Activated CD4-positive, alpha-beta memory T cell treated with anti-CD3 and anti-CD28 coated beads for 36 hours (primary cell): ENCODE measurements around the gene DDX46. TPM values are rescaled to one million over a fixed set of nuclear protein-coding genes. Genes with fewer than 3 reads are reported as not detected.
"Not testable (repeated sequence)": the region's sequence is repeated elsewhere in the genome, so short reads cannot be mapped to it uniquely, and the experiment has no call there.

Source experiments
- CTCF ChIA-PET: fragments of 350-600 bp; sonication (Branson Sonifier 250); formaldehyde crosslinking; loops from one replicate; lab custom pipeline; 2021; ENCODE audit warnings: antibody characterized with exemption, inconsistent platforms; lab: Charles Lee
- POLR2A ChIA-PET: fragments of 350-600 bp; sonication (Branson Sonifier 250); formaldehyde crosslinking; loops from one replicate; lab custom pipeline; 2021; ENCODE audit warnings: antibody characterized with exemption; lab: Charles Lee
- DNase-seq: peaks from one replicate; pipeline ENCODE4 v3.0.0-alpha.2; 2020
- H3K27ac Mint-ChIP-seq: one replicate; pipeline ENCODE4 v1.8.0; 2021; ENCODE audit warnings: mixed read lengths
- H3K27me3 Mint-ChIP-seq: one replicate; pipeline ENCODE4 v1.8.0; 2021; ENCODE audit warnings: mixed read lengths
- H3K36me3 Mint-ChIP-seq: one replicate; pipeline ENCODE4 v1.8.0; 2021; ENCODE audit warnings: mixed read lengths
- H3K4me1 Mint-ChIP-seq: one replicate; pipeline ENCODE4 v1.8.0; 2021; ENCODE audit warnings: low read depth, mixed read lengths
- H3K4me3 Mint-ChIP-seq: one replicate; pipeline ENCODE4 v1.8.0; 2021; ENCODE audit warnings: mild to moderate bottlenecking, mixed read lengths
- H3K9me3 Mint-ChIP-seq: one replicate; pipeline ENCODE4 v1.8.0; 2021; ENCODE audit warnings: mixed read lengths
- intact Hi-C: fragments of 100-400 bp; cut with micrococcal nuclease; formaldehyde crosslinking; loops from one replicate; pipeline ENCODE4 v1.15.1; 2023
- total RNA-seq, 2 experiments: library from RNA; stranded (reverse); gene quantifications; one replicate each; pipeline ENCODE4 v1.2.3, GENCODE V29; 2021

The DDX46 gene
- total RNA-seq, 2 experiments from 2014 or later = 67.4 to 68.0 TPM

DNA sequence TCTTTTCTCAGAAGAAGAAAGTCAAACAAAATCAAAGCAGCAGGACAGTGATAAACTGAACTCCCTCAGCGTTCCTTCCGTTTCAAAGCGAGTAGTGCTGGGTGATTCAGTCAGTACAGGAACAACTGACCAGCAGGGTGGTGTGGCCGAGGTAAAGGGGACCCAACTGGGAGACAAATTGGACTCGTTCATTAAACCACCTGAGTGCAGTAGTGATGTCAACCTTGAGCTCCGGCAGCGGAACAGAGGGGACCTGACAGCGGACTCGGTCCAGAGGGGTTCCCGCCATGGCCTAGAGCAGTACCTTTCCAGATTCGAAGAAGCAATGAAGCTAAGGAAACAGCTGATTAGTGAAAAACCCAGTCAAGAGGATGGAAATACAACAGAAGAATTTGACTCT lies 17.5 kb upstream of the DDX46 start:
- intact Hi-C loops = no loop called here
- ChIA-PET POLR2A (no interaction called here), CTCF (interaction anchor here (2.0 to 4.0 kb wide), 4 partner anchors 9 to 164 kb away, joined by 8 to 36 read pairs (median 15); partner anchors contain the start of genes DDX46 and PCBD2)
- Mint-ChIP-seq H3K27ac (no peak overlapping the region), H3K4me3 (no peak overlapping the region), H3K36me3 (peaks cover 5% of the 10 kb centered on the region), H3K9me3 (no peaks in the 10 kb centered on the region), H3K27me3 (no peaks in the 10 kb centered on the region), H3K4me1 (peaks cover 26% of the 10 kb centered on the region)
- DNase-seq = no peak

DNA sequence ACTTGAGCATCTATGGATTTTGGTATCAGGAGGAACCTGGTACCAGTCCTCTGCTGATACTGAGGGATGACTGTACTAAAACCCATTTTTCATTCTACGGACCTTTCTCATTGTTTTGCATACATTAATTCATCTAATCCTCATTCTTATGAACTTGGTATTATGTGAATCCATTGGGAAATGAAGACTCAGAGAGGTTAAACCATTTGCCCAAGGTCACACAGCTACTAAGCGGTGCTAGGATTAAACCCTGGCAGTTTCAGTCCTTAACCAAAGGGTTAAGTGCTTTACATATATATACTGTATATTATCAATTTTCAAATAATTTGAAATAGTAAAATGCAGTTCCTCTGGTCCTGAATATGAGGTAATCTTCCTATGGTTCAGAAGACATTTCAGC lies 16.4 kb upstream of the DDX46 start:
- ChIA-PET CTCF (interaction anchor here (0.8 to 4.0 kb wide), 2 partner anchors 15 to 164 kb away, joined by 4 to 36 read pairs; partner anchors contain the start of gene DDX46), POLR2A (interaction anchor here (0.6 kb wide), 1 partner anchor 14 kb away, joined by 4 read pairs; no protein-coding TSS in a partner anchor)
- Mint-ChIP-seq H3K27ac (no peak overlapping the region), H3K9me3 (no peaks in the 10 kb centered on the region), H3K27me3 (no peaks in the 10 kb centered on the region), H3K4me3 (no peak overlapping the region), H3K36me3 (peaks cover 5% of the 10 kb centered on the region), H3K4me1 (peaks cover 26% of the 10 kb centered on the region)
- intact Hi-C loops = no loop called here
- DNase-seq = no peak

DNA sequence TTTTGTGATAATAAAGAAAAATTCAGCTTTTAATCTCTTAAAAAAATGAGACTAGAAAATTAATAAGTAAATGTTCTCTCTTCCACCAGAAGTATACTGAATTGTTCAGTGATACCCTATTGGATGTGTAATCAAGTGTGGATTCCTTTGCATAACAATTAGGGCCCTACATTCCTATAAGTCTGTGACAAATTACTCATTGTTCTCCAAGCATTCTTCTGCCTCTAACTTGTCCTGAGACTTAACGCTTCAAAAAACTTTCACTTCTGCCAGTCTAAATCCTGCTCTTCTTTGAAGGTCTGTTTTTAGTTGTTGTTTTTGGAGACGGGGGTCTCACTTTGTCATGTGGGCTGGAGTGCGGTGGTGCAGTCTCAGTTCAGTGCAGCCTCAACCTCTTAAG lies 9.2 kb upstream of the DDX46 start:
- no peaks in the 10 kb centered on the region for H3K27me3 Mint-ChIP-seq
- ChIA-PET POLR2A (no interaction called here), CTCF (interaction anchor here (2.9 kb wide), 1 partner anchor 10 kb away, joined by 19 read pairs; the partner anchor contains the start of gene CAMLG)
- H3K27ac Mint-ChIP-seq = no peak overlapping the region
- H3K4me3 Mint-ChIP-seq = no peak overlapping the region
- H3K4me1 Mint-ChIP-seq = no peaks in the 10 kb centered on the region
- intact Hi-C loops = no loop called here
- no peaks in the 10 kb centered on the region for H3K9me3 Mint-ChIP-seq
- DNase-seq = no peak
- peaks cover 6% of the 10 kb centered on the region for H3K36me3 Mint-ChIP-seq

DNA sequence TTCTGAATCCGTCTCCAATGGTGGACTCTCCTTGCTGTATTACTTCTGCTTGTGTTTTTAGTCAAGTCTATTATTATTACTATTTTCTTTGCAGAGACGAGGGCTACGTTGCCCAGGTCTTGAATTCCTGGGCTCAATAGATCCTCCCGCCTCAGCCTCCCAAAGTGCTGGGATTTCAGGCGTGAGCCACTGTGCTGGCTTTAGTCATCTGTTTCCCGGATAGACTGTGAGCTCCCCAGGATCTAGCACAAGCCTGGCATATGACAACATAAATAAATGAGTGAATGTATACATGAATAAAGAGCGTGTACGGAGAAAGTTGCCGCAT lies 439 bp upstream of the DDX46 start:
- Mint-ChIP-seq H3K36me3 (no peaks in the 10 kb centered on the region), H3K4me1 (peaks cover 33% of the 10 kb centered on the region), H3K4me3 (peak overlapping the region; percentile 100), H3K27ac (peak overlapping the region; percentile 87), H3K27me3 (no peaks in the 10 kb centered on the region), H3K9me3 (no peaks in the 10 kb centered on the region)
- DNase-seq = no peak
- intact Hi-C loops = loop anchor here (1.0 kb wide), 5 partner anchors 20 to 581 kb away; partner anchors contain the start of genes C5orf24, CAMLG, PCBD2 and TXNDC15
- ChIA-PET POLR2A (interaction anchor here (0.8 to 2.7 kb wide), 10 partner anchors 19 to 386 kb away, joined by 3 to 27 read pairs (median 3); partner anchors contain the start of genes C5orf24, CAMLG, PCBD2 and SEC24A), CTCF (interaction anchor here (0.9 to 3.5 kb wide), 10 partner anchors 17 to 171 kb away, joined by 3 to 36 read pairs (median 4); partner anchors contain the start of genes C5orf24, CAMLG and PCBD2)

DNA sequence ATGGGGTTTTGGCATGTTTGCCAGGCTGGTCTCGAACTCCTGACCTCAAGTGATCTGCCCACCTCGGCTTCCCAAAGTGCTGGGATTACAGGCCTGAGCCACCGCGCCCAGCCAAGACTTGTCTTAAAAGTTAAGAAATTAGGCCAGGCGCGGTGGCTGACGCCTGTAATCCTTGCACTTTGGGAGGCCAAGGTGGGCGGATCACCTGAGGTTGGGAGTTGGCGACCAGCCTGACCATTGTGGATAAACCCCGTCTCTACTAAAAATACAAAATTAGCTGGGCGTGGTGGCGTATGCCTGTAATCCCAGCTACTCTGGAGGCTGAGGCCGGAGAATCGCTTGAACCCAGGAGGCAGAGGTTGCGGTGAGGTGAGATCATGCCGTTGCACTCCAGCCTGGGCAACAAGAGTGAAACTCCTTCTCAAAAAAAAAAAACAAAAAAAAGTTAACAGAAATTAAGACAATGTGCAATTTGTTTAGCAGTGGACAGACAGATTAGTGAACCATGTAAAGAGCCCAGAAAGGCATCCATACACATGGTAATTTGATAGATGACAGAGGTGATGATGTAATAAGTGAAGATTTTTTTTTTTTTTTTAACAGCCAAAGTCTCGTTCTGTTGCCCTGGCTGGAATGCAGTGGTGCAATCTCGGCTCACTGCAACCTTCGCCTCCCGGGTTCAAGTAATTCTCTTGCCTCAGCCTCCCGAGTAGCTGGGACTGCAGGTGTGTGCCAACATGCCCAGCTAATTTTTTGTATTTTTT lies 9.1 kb downstream of the DDX46 start:
- DNase-seq, CTCF ChIA-PET, H3K4me1 Mint-ChIP-seq, intact Hi-C loops, H3K27me3 Mint-ChIP-seq, H3K4me3 Mint-ChIP-seq, H3K9me3 Mint-ChIP-seq, H3K27ac Mint-ChIP-seq: not testable (repeated sequence)
- POLR2A ChIA-PET = interaction anchor here (0.7 kb wide), 1 partner anchor 144 kb away, joined by 4 read pairs; no protein-coding TSS in a partner anchor
- peaks cover 25% of the 10 kb centered on the region for H3K36me3 Mint-ChIP-seq

DNA sequence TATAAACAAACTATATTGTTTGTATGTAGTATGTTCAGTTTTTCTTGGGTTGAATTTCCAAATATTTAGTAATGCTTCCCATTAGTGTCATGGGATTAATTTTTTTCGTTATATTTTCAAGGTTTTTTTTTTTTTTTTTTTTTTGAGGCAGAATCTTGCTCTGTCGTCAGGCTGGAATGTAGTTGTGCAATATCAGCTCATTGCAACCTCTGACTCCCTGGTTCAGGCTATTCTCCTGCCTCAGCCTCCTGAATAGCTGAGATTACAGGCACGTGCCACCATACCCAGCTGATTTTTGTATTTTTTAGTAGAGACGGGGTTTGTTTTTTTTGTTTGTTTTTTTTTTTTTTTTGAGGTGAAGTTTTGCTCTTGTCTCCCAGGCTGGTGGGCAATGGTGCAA lies 10.6 kb downstream of the DDX46 start:
- Mint-ChIP-seq H3K9me3 (no peaks in the 10 kb centered on the region), H3K36me3 (peaks cover 30% of the 10 kb centered on the region), H3K27me3 (no peaks in the 10 kb centered on the region), H3K4me3 (no peak overlapping the region), H3K4me1 (no peaks in the 10 kb centered on the region), H3K27ac (no peak overlapping the region)
- ChIA-PET POLR2A (no interaction called here), CTCF (no interaction called here)
- no peak for DNase-seq
- intact Hi-C loops = no loop called here

DNA sequence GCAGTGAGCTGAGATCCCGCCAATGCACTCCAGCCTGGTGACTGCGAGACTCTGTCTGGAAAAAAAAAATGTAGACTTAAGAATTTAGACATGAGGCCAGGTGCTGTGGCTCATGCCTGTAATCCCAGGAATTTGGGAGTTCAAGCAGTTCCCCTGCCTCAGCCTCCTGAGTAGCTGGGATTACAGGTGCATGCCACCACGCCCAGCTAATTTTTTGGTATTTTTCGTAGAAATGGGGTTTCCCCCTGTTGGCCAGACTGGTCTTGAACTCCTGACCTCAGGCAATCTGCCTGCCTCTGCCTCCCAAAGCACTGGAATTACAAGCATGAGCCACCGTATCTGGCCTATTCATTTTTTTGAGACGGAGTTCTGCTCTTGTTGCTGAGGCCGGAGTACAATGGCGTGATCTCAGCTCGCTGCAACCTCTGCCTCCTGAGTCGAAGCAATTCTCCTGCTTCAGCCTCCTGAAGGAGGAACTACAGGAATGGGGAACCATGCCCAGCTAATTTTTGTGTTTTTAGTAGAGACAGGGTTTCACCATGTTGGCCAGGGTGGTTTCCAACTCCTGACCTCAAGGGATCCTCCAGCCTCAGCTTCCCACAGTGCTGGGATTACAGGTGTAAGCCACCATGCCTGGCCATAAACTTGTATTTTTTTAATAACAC lies 14.0 kb downstream of the DDX46 start:
- POLR2A ChIA-PET = interaction anchor here (0.6 kb wide), 1 partner anchor 453 kb away, joined by 3 read pairs; no protein-coding TSS in a partner anchor

DNA sequence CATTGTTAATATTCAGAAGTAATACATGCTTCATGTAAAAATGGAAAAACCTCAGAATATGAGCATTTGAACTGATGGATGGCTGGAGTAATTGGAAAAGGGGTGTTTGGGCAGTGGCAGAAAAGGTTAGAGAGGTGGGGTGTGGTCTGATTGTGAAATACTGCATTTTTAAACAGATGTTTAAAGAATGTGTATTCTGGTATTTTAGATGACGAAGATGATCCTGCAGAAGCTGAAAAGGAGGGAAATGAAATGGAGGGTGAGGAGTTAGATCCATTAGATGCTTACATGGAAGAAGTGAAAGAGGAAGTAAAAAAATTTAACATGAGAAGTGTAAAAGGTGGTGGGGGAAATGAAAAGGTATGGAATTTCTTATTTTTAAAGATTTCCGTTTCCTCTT lies 18.8 kb downstream of the DDX46 start:
- no peaks in the 10 kb centered on the region for H3K4me1 Mint-ChIP-seq
- no peak overlapping the region for H3K4me3 Mint-ChIP-seq
- CTCF ChIA-PET = no interaction called here
- peaks cover 40% of the 10 kb centered on the region for H3K36me3 Mint-ChIP-seq
- POLR2A ChIA-PET = no interaction called here
- no peaks in the 10 kb centered on the region for H3K27me3 Mint-ChIP-seq
- no peak for DNase-seq
- H3K9me3 Mint-ChIP-seq = no peaks in the 10 kb centered on the region
- intact Hi-C loops = no loop called here
- H3K27ac Mint-ChIP-seq = no peak overlapping the region

More for the DNA sequence above, 14.0 kb downstream of the DDX46 start:
- Mint-ChIP-seq H3K9me3 (no peaks in the 10 kb centered on the region), H3K4me3 (no peak overlapping the region), H3K36me3 (peaks cover 37% of the 10 kb centered on the region), H3K27me3 (no peaks in the 10 kb centered on the region), H3K27ac (no peak overlapping the region), H3K4me1 (no peaks in the 10 kb centered on the region)
- DNase-seq = no peak
- CTCF ChIA-PET = no interaction called here
- intact Hi-C loops = no loop called here

DNA sequence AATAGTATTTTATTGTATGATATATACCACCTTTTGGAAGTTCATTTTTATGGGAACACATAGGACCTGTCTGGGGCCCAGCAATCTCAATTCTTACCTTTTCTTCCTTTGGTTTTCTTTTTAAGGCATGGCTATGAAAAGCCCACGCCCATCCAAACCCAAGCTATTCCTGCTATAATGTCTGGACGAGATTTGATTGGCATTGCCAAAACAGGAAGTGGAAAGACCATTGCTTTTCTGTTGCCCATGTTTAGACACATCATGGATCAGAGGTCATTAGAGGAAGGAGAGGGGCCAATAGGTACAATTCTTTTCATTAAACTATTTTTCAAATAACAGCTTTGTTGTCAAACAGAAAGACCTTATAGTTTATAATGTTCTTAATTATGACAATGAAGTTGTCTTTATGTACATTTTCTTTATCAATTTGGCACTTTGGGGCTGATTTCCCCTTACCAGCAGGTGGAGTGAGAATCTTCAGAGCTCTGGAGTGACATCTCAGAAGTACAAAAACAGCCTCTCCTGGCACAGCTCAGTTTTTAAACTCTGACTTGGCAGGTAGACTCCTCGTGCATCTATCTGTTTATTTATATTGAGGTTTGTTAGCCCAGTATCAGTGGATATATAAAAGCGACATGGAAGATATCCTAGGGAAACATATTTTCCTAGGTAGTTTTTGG lies 25.8 kb downstream of the DDX46 start:
- Mint-ChIP-seq H3K9me3 (no peaks in the 10 kb centered on the region), H3K27me3 (no peaks in the 10 kb centered on the region), H3K27ac (no peak overlapping the region), H3K4me3 (no peak overlapping the region), H3K4me1 (no peaks in the 10 kb centered on the region), H3K36me3 (peaks cover 39% of the 10 kb centered on the region)
- POLR2A ChIA-PET = no interaction called here
- intact Hi-C loops = no loop called here
- CTCF ChIA-PET = interaction anchor here (0.7 to 1.6 kb wide), 5 partner anchors 65 to 145 kb away, joined by 3 to 5 read pairs (median 4); partner anchors contain the start of gene PCBD2
- no peak for DNase-seq

DNA sequence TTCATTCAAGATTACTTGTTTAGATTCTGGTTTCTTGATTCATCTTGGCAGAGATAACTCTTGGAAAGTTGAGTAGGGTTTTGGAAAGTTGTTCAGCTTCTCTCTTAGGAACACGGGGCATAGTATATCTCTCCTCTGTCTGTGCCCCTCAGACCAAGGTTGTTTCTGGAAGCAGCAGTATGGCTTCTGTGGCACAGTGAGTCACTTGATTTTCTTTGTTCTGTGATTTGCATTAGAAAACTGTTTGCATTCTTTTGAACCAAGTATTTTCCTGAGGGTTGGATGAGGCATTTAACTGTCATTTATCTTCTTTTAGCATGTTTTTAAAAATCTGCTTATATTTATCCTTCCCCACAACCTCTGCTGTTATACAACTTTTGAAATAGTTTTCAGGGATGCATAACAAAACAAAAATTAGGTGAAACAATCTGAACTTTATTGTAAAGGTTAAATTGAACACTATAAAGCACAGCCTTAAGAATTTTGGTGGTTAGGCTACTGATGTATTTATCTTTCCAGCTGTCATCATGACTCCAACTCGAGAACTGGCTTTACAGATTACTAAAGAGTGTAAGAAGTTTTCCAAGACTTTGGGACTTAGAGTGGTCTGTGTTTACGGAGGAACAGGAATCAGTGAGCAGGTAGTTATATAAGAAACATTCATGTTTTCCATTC lies 26.5 kb downstream of the DDX46 start:
- no peak overlapping the region for H3K4me3 Mint-ChIP-seq
- no peaks in the 10 kb centered on the region for H3K4me1 Mint-ChIP-seq
- peak overlapping the region; percentile 2 for H3K27ac Mint-ChIP-seq
- H3K27me3 Mint-ChIP-seq = no peaks in the 10 kb centered on the region
- intact Hi-C loops = no loop called here
- POLR2A ChIA-PET = no interaction called here
- CTCF ChIA-PET = interaction anchor here (0.7 to 1.6 kb wide), 4 partner anchors 119 to 145 kb away, joined by 3 to 5 read pairs (median 4); partner anchors contain the start of gene PCBD2
- DNase-seq = no peak
- H3K36me3 Mint-ChIP-seq = peaks cover 42% of the 10 kb centered on the region
- H3K9me3 Mint-ChIP-seq = no peaks in the 10 kb centered on the region

DNA sequence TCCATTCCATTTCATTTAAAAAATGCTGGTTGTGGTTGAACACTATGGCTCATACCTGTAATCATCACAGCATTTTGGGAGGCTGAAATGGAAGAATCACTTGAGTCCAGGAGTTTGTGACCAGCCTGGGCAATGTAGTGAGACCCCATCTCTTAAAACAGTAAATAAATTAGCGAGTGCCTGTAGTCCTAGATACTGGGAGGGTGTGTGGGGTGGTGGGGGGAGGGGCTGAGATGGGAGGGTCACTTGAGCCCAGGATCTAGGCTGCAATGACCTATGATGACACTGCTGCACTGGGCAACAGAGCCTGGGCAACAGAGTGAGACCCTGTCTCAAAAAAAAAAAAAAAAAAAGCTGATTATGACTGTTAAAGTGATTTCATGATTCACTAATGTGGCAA lies 29.1 kb downstream of the DDX46 start:
- Mint-ChIP-seq H3K36me3 (peaks cover 41% of the 10 kb centered on the region), H3K27me3 (no peaks in the 10 kb centered on the region), H3K9me3 (no peaks in the 10 kb centered on the region), H3K4me1 (no peaks in the 10 kb centered on the region), H3K4me3 (no peak overlapping the region), H3K27ac (no peak overlapping the region)
- CTCF ChIA-PET = interaction anchor here (1.2 kb wide), 1 partner anchor 117 kb away, joined by 3 read pairs; the partner anchor contains the start of gene PCBD2
- POLR2A ChIA-PET = interaction anchor here (0.6 kb wide), 1 partner anchor 116 kb away, joined by 4 read pairs; no protein-coding TSS in a partner anchor
- intact Hi-C loops = no loop called here
- no peak for DNase-seq
